Transverse colon (tissue), 4 donors: Measurements from ENCODE around the gene LIPA. TPM values are rescaled to one million over a fixed set of nuclear protein-coding genes. Genes with fewer than 3 reads are reported as not detected.

Experiments used
- DNase-seq: peaks from one replicate; pipeline ENCODE4 v3.0.0-alpha.2; 2019
- H3K27ac ChIP-seq, 4 donors: fragments of 200-600 bp; sonication (generic); 2 replicates each; pipeline ENCODE4 v1.5.1; 2016 to 2018; ENCODE audit warnings: inconsistent platforms in 4 of 4
- H3K27me3 ChIP-seq: fragments of 200-600 bp; sonication (generic); 2 replicates; pipeline ENCODE4 v1.5.1; 2017; ENCODE audit warnings: inconsistent platforms
- H3K36me3 ChIP-seq, 4 donors: fragments of 200-600 bp; sonication (generic); 2 replicates each; pipeline ENCODE4 v1.5.1; 2017 to 2019; ENCODE audit warnings: inconsistent platforms in 4 of 4
- H3K4me1 ChIP-seq, 4 donors: fragments of 200-600 bp; sonication (generic); 2 replicates each; pipeline ENCODE4 v1.5.1; 2017 to 2020; ENCODE audit warnings: inconsistent platforms in 4 of 4
- H3K4me3 ChIP-seq, 4 donors: fragments of 200-600 bp; sonication (generic); 1 replicate in 1 of 4; 2 replicates in 3 of 4; pipeline versions ENCODE4 v1.5.1 to v1.6.1; 2017 to 2019; ENCODE audit warnings: inconsistent platforms in 4 of 4
- H3K9me3 ChIP-seq, 2 donors: fragments of 200-600 bp; sonication (generic); 2 replicates each; pipeline ENCODE4 v1.5.1; 2017 to 2019; ENCODE audit warnings: inconsistent platforms in 2 of 2
- EP300 ChIP-seq: sonication (generic); formaldehyde crosslinking; IDR thresholded peaks from one replicate; pipeline ENCODE4 v1.6.1; 2017; ENCODE audit warnings: antibody characterized with exemption, low read depth
- POLR2A ChIP-seq: fragments of 450-650 bp; IDR thresholded peaks from one replicate; pipeline ENCODE4 v1.6.1; 2016; ENCODE audit warnings: antibody characterized with exemption, mild to moderate bottlenecking, moderate library complexity
- POLR2AphosphoS5 ChIP-seq, 3 donors: sonication (generic); formaldehyde crosslinking; IDR thresholded peaks; one replicate each; pipeline ENCODE4 v1.6.1; 2016; ENCODE audit warnings: antibody characterized with exemption in 3 of 3
- WGBS, 2 donors: methylation state at CpG; one replicate each; pipeline ENCODE4 v1.1.5; 2018; ENCODE audit warnings: low coverage in 1 of 2; 5-methylcytosine and 5-hydroxymethylcytosine counted together
- in situ Hi-C, 4 donors: fragments of 200-750 bp; cut with MboI; loops; one replicate each; pipeline versions ENCODE4 v1.15.0 to v1.15.1; 2017; ENCODE audit warnings: low sequenced_read_pairs in 3 of 4, low pct_ligation_motif_present in 1 of 4, low pct_unique_long_range_greater_than_20kb in 1 of 4
- intact Hi-C: fragments of 100-400 bp; cut with DNase I; formaldehyde crosslinking; loops from one replicate; pipeline ENCODE4 v1.15.1; 2023; ENCODE audit warnings: low total_unique reads
- total RNA-seq, 4 donors: library from RNA; depleted of rRNA; stranded (reverse); fragments of >200 nt; gene quantifications; one replicate each; pipeline ENCODE4 v1.1.0, GENCODE V29; 2016
- TF ChIP-seq, protein P1 (sequence below), 5 experiments: fragments of 200-600 bp in 3 of 5; fragments of 450-650 bp in 2 of 5; sonication (generic) in 3 of 5; IDR thresholded peaks; 1 replicate in 2 of 5; 2 replicates in 3 of 5; pipeline ENCODE4 v1.5.1; 2016 to 2017; ENCODE audit warnings: antibody characterized with exemption in 5 of 5, inconsistent platforms in 3 of 5, mild to moderate bottlenecking in 2 of 5, moderate library complexity in 1 of 5

LIPA gene
- total RNA-seq, 4 donors from 2014 or later: 3.6 to 23.8 (median 12.1) TPM

DNA sequence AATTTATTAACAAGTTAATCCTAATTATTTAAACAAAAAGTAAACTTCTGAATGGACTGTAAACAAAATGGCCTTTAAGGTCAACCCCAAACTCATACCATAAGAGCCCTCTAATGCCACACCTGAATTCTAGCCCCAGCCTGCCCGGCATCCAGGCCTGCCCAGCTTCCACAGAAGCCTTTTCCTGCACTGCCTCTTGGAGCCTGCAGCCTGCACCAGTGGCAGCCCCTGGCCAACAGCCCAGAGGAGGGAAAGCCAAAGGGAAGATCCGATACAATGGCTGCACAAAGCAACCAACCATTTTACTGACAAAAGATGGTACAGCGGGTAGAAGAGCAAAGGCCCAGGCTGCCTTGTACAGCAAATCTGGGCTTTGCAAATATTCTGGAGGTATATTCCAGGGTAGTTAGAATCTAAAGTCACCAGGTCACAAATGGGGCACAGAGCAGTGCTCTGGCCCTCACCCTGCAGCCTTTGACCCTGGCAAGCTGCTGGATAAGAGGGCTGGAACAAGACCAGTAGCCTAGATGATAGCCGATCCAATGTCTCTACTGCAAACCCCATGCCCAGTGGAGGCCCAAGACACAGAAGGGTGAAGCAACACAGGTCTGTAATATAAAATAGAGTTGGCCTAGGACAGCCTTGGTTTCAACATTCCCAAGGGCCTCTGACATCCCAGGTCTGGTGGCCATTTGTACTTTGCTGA is 31.9 kb downstream of the LIPA start:
- WGBS, 2 donors: 80 to 90% methylated on average over 1 to 4 of the region's 4 CpGs
- Histone ChIP-seq H3K9me3 (no peaks in the 10 kb centered on the region), H3K27me3 (no peaks in the 10 kb centered on the region), H3K36me3 (no peaks in the 10 kb centered on the region), H3K4me3 (no peak overlapping the region), H3K4me1 (peaks cover 0 to 10% (median 6%) of the 10 kb centered on the region in 4 donors), H3K27ac (no peak overlapping the region)
- DNase-seq: no peak
- intact Hi-C loops (loop anchor here (5.0 kb wide), 1 partner anchor 382 kb away; no protein-coding TSS in a partner anchor), in situ Hi-C loops (loop anchor here (10.0 to 25.0 kb wide), 5 partner anchors 185 to 385 kb away; no protein-coding TSS in a partner anchor)
- TF ChIP-seq, protein P1, sequence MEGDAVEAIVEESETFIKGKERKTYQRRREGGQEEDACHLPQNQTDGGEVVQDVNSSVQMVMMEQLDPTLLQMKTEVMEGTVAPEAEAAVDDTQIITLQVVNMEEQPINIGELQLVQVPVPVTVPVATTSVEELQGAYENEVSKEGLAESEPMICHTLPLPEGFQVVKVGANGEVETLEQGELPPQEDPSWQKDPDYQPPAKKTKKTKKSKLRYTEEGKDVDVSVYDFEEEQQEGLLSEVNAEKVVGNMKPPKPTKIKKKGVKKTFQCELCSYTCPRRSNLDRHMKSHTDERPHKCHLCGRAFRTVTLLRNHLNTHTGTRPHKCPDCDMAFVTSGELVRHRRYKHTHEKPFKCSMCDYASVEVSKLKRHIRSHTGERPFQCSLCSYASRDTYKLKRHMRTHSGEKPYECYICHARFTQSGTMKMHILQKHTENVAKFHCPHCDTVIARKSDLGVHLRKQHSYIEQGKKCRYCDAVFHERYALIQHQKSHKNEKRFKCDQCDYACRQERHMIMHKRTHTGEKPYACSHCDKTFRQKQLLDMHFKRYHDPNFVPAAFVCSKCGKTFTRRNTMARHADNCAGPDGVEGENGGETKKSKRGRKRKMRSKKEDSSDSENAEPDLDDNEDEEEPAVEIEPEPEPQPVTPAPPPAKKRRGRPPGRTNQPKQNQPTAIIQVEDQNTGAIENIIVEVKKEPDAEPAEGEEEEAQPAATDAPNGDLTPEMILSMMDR (IDR thresholded peaks at IDR 0.05): no peak
- TF ChIP-seq EP300: no peak
- no peak for TF ChIP-seq POLR2AphosphoS5 (IDR thresholded peaks at IDR 0.05)
- TF ChIP-seq POLR2A: no peak

DNA sequence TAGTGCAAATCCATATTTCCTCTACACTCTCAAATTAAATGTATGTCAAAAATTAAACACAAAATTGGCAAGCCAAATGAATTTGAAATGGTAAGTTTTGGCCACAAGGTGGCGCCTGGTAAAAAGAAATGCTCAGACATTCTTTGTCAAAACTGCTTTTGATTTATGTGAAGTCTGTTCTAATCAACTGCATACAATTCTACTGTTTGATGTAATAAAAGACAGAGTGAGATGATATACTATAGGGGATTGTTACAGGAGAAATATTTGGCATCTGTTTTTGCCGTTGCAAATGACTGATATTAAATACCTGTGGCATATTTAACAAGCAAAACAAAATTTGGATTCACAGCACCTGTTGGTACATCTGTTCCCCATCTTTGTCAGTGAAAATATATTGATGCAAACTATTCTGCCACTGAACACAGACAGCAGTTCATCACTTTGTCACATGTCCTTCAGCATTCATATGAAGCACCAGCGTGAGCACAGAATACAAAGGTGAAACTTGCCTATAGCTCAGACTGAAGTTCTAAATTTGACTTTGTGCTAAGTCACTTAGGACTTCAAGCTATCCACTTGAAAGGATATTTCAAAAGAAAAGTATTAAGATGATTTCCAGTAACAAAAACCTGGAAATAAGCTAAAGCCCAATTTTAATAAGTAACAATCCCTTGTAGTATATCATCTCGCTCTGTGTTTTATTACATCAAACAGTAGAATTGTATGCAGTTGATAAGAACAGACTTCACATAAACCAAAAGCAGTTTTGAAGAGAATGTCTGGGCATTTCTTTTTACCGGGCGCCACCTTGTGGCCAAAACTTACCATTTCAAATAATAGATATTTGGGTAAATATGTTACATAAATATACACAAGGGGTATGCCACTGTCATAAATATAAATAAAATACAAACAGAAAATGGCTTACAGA is 34.3 kb downstream of the LIPA start:
- TF ChIP-seq POLR2A (no peak), POLR2AphosphoS5 (IDR thresholded peaks at IDR 0.05) (no peak), EP300 (no peak)
- TF ChIP-seq, protein P1 (IDR thresholded peaks at IDR 0.05): peak; percentile 72 to 83 (median 79)
- no peak overlapping the region for H3K4me3 ChIP-seq
- H3K36me3 ChIP-seq: no peaks in the 10 kb centered on the region
- in situ Hi-C loops: loop anchor here (10.0 to 25.0 kb wide), 4 partner anchors 183 to 383 kb away; no protein-coding TSS in a partner anchor
- intact Hi-C loops: loop anchor here (5.0 kb wide), 1 partner anchor 380 kb away; no protein-coding TSS in a partner anchor
- no peaks in the 10 kb centered on the region for H3K9me3 ChIP-seq
- H3K27ac ChIP-seq: peak overlapping the region; percentile 39 to 59 (median 43)
- peaks cover 0 to 13% (median 8%) of the 10 kb centered on the region in 4 donors for H3K4me1 ChIP-seq
- H3K27me3 ChIP-seq: no peaks in the 10 kb centered on the region
- peak; percentile 55 for DNase-seq
- 9 to 11% methylated on average over 6 of the region's 6 CpGs for WGBS, 2 donors

DNA sequence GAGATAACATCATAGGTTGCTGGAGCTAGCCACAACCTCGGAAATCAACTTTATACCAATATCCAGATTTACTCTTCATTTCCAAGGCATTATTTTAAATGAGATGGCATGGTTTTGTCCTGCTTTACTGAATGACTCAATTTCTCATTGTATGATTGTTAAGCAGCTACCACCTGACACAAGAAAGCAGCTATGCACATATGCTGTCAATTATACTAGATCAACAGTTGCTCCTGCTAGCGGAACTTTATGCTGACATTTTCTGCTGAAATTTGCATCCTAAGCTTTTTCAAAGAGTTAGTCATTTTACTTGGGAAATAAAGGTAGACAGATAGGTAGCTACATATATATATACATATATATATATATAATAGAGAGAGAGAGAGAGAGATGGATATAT is 35.5 kb downstream of the LIPA start:
- Histone ChIP-seq H3K4me3 (no peak overlapping the region), H3K27me3 (peaks cover 6% of the 10 kb centered on the region), H3K4me1 (peaks cover 0 to 13% (median 8%) of the 10 kb centered on the region in 4 donors), H3K27ac (no peak overlapping the region), H3K36me3 (no peaks in the 10 kb centered on the region), H3K9me3 (no peaks in the 10 kb centered on the region)
- no peak for DNase-seq
- in situ Hi-C loops: loop anchor here (10.0 to 25.0 kb wide), 4 partner anchors 181 to 381 kb away; no protein-coding TSS in a partner anchor
- TF ChIP-seq POLR2A: no peak
- no peak for TF ChIP-seq POLR2AphosphoS5 (IDR thresholded peaks at IDR 0.05)
- TF ChIP-seq, protein P1 (IDR thresholded peaks at IDR 0.05): no peak
- TF ChIP-seq EP300: no peak
- WGBS, 2 donors: 93 to 100% methylated on average over 2 of the region's 2 CpGs
- intact Hi-C loops: loop anchor here (5.0 kb wide), 1 partner anchor 379 kb away; no protein-coding TSS in a partner anchor
